Measurements from ENCODE around the gene PRELID1. TPM values are rescaled to one million over a fixed set of nuclear protein-coding genes. Genes with fewer than 3 reads are reported as not detected.

The PRELID1 gene
- total and polyA plus RNA-seq, 4 donors, result 43.3 to 236 (median 133) TPM

DNA sequence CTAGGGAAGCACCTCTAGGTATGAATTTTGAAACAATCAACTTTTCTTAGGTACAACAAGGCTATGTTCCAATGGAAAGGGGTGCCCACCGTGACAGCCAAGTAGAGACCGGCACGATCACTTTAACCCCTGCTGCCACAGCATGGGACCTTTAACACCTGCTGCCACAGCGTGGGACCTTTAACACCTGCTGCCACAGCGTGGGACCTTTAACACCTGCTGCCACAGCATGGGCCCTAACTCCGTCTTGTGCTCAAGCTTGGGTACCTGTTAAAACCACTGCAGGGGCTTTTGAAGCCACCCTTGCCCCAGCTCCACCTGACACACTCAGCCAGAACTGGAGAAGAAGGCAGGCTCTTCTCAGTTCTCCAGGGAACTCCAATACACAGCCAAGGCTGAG is 26.3 kb downstream of the PRELID1 start:
- ATAC-seq (ENCODE audit: insufficient read depth, low FRiP score) (no peak), DNase-seq (no peak)
- WGBS, 2 donors, result 94 to 95% methylated on average over 6 of the region's 6 CpGs
- Histone ChIP-seq H3K4me3 (no peak overlapping the region), H3K27me3 (ENCODE audit: control insufficient read depth in 3 of 3, insufficient read depth in 3 of 3, low read length in 2 of 3) (no peaks in the 10 kb centered on the region), H3K9ac (ENCODE audit: insufficient read depth in 1 of 2, low read length in 2 of 2) (no peak overlapping the region), H3K36me3 (ENCODE audit: control insufficient read depth in 4 of 4, insufficient read depth in 4 of 4, low read length in 4 of 4) (peaks cover 8 to 53% (median 18%) of the 10 kb centered on the region in 4 donors), H3K27ac (ENCODE audit: low read depth in 1 of 2, low read length in 1 of 2) (no peak overlapping the region), H3K4me1 (ENCODE audit: control insufficient read depth in 5 of 5, insufficient read depth in 5 of 5, low read length in 5 of 5) (peaks cover 0 to 2% (median 0%) of the 10 kb centered on the region in 5 donors), H3K9me3 (ENCODE audit: control insufficient read depth in 4 of 4, insufficient read depth in 3 of 4, low read length in 3 of 4) (peaks cover 0 to 2% (median 0%) of the 10 kb centered on the region in 4 donors)
- TF ChIP-seq CTCF (IDR thresholded peaks at IDR 0.05; ENCODE audit: control extremely low read depth, extremely low read depth), result no peak

- Histone ChIP-seq H3K9ac (ENCODE audit: insufficient read depth in 1 of 2, low read length in 2 of 2) (no peak overlapping the region), H3K4me1 (ENCODE audit: control insufficient read depth in 5 of 5, insufficient read depth in 5 of 5, low read length in 5 of 5) (peaks cover 0 to 2% (median 0%) of the 10 kb centered on the region in 5 donors), H3K9me3 (ENCODE audit: control insufficient read depth in 4 of 4, insufficient read depth in 3 of 4, low read length in 3 of 4) (peaks cover 0 to 2% (median 0%) of the 10 kb centered on the region in 4 donors), H3K36me3 (ENCODE audit: control insufficient read depth in 4 of 4, insufficient read depth in 4 of 4, low read length in 4 of 4) (peaks cover 8 to 65% (median 24%) of the 10 kb centered on the region in 4 donors), H3K4me3 (no peak overlapping the region), H3K27me3 (ENCODE audit: control insufficient read depth in 3 of 3, insufficient read depth in 3 of 3, low read length in 2 of 3) (no peaks in the 10 kb centered on the region), H3K27ac (ENCODE audit: low read depth in 1 of 2, low read length in 1 of 2) (no peak overlapping the region)
- 60 to 79% methylated on average over 27 of the region's 27 CpGs for WGBS, 2 donors
- no peak for ATAC-seq (ENCODE audit: insufficient read depth, low FRiP score)
- no peak for DNase-seq
- TF ChIP-seq CTCF (IDR thresholded peaks at IDR 0.05; ENCODE audit: control extremely low read depth, extremely low read depth), result no peak
Observed at GRCh38 chr5:177330991-177331842, 27.6 kb downstream of the PRELID1 start.

DNA sequence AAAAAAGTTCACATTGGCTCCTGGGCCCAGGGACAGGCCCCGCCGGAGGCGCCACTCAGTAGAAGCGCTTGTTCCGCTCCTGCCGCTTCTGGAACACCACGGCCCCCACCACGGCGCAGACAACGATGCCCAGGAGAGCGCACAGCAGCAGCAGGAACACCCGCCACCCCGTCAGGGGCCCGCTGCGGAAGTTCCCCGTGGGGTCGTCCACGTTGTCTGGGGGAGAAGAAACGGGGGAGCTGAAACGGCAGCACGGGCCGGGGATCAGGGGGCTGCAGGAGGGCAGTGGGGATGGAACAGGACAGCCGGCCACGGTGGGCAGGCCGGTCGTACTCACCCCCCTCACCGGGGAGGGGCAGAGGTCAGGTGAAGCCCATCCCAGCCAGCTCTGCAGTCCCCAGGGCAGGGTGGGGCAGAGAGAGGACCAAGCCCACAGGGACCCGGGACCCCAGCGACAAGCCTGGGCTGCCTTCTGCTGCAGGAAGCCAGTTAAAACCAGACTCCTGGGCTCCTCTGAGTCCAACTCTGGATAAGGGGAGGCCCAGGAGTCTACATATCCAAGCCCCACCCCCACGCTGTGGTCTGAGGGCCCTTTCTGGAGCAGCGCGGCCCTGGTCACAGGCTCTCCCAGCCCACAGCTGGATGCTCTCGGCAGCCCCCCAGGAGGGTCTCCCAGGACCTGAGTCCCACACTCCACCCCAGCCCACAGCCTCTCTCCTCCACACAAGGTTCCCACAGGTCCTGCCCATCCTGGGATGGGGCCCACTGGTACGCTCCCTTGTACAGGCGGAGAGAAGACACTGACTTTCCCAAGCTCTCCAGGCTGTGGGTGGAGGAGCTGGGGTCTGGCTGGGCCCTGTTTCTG is 28.7 kb downstream of the PRELID1 start:
- no peak overlapping the region for H3K4me3 ChIP-seq
- ATAC-seq (ENCODE audit: insufficient read depth, low FRiP score) (no peak), DNase-seq (no peak)
- no peak for TF ChIP-seq CTCF (IDR thresholded peaks at IDR 0.05; ENCODE audit: control extremely low read depth, extremely low read depth)
- peaks cover 12 to 76% (median 28%) of the 10 kb centered on the region in 4 donors for H3K36me3 ChIP-seq (ENCODE audit: control insufficient read depth in 4 of 4, insufficient read depth in 4 of 4, low read length in 4 of 4)
- H3K27ac ChIP-seq (ENCODE audit: low read depth in 1 of 2, low read length in 1 of 2), result no peak overlapping the region
- H3K27me3 ChIP-seq (ENCODE audit: control insufficient read depth in 3 of 3, insufficient read depth in 3 of 3, low read length in 2 of 3), result no peaks in the 10 kb centered on the region
- peaks cover 0 to 2% (median 0%) of the 10 kb centered on the region in 5 donors for H3K4me1 ChIP-seq (ENCODE audit: control insufficient read depth in 5 of 5, insufficient read depth in 5 of 5, low read length in 5 of 5)
- WGBS, 2 donors, result 62 to 82% methylated on average over 35 of the region's 35 CpGs
- no peak overlapping the region for H3K9ac ChIP-seq (ENCODE audit: insufficient read depth in 1 of 2, low read length in 2 of 2)
- peaks cover 0 to 2% (median 0%) of the 10 kb centered on the region in 4 donors for H3K9me3 ChIP-seq (ENCODE audit: control insufficient read depth in 4 of 4, insufficient read depth in 3 of 4, low read length in 3 of 4)
